HuH-7.5 (cell line): Measurements from ENCODE around the gene CCDC85A.

ENCODE experiments used
- DNase-seq: peaks from one replicate; pipeline ENCODE4 v3.0.0; 2011; ENCODE audit warnings: low spot score

CCDC85A gene

GRCh38 chr2:56372071-56372656 lies 188.4 kb downstream of the CCDC85A start:
- no peak for DNase-seq

GRCh38 chr2:56375251-56375650 lies 191.5 kb downstream of the CCDC85A start:
- no peak for DNase-seq

- DNase-seq: no peak
Observed at GRCh38 chr2:56376699-56377665, 193.2 kb downstream of the CCDC85A start.

GRCh38 chr2:56379066-56379465 lies 195.3 kb downstream of the CCDC85A start:
- no peak for DNase-seq

- DNase-seq: no peak
Observed at GRCh38 chr2:56380861-56381260, 197.1 kb downstream of the CCDC85A start.

- no peak for DNase-seq
Observed at GRCh38 chr2:56382466-56382865, 198.7 kb downstream of the CCDC85A start.

- no peak for DNase-seq
Observed at GRCh38 chr2:56386657-56387056, 202.9 kb downstream of the CCDC85A start.

GRCh38 chr2:56390644-56391043 lies 206.9 kb downstream of the CCDC85A start:
- DNase-seq: no peak

- no peak for DNase-seq
Observed at GRCh38 chr2:56410140-56410539, 226.3 kb downstream of the CCDC85A start.

GRCh38 chr2:56416500-56417176 lies 232.8 kb downstream of the CCDC85A start:
- DNase-seq: no peak
